ENCODE measurements around the gene PWWP2B. TPM values are rescaled to one million over a fixed set of nuclear protein-coding genes. Genes with fewer than 3 reads are reported as not detected.

Gene PWWP2B
- total and polyA plus RNA-seq, 2 experiments from 2014 or later = 2.3 to 12.8 TPM

- ATAC-seq = peak; percentile 49
- H3K27ac ChIP-seq (ENCODE audit: low read depth) = no peak overlapping the region
- H3K9me2 ChIP-seq (ENCODE audit: insufficient read depth) = no peaks in the 10 kb centered on the region
- H3K79me2 ChIP-seq (replicated peaks; ENCODE audit: insufficient read depth) = no peaks in the 10 kb centered on the region
- no peak for TF ChIP-seq ZNF462 (CRISPR knock-in tag; IDR thresholded peaks at IDR 0.05)
- TF ChIP-seq CTCF (conservative IDR thresholded peaks at IDR 0.05; ENCODE audit: low read depth in 2 of 2) = peak; percentile 53 to 61
- no peak for TF ChIP-seq CREB1 (CRISPR knock-in tag; IDR thresholded peaks at IDR 0.05; ENCODE audit: low read depth)
- no peak overlapping the region for H3K4me3 ChIP-seq
- H3K36me3 ChIP-seq (ENCODE audit: insufficient read depth) = no peaks in the 10 kb centered on the region
- Mint-ChIP-seq H3K36me3 (ENCODE audit: low read depth) (no peaks in the 10 kb centered on the region), H3K27me3 (ENCODE audit: insufficient read depth, low read depth, poor library complexity) (peaks cover 10% of the 10 kb centered on the region), H3K27ac (no peak overlapping the region), H3K9me3 (no peaks in the 10 kb centered on the region), H3K4me3 (no peak overlapping the region), H3K4me1 (peaks cover 31% of the 10 kb centered on the region)
- no peaks in the 10 kb centered on the region for H3F3A ChIP-seq (replicated peaks; ENCODE audit: low read depth)
- no peaks in the 10 kb centered on the region for H4K20me1 ChIP-seq (replicated peaks; ENCODE audit: insufficient read depth)
- DNase-seq (ENCODE audit: low spot score) = peak; percentile 64
- no peaks in the 10 kb centered on the region for H3K27me3 ChIP-seq (ENCODE audit: insufficient read depth)
- H3K4me2 ChIP-seq = no peak overlapping the region
- no peaks in the 10 kb centered on the region for H3K4me1 ChIP-seq (ENCODE audit: insufficient read depth)
- H2AFZ ChIP-seq = no peak overlapping the region
These were observed 25.3 kb upstream of the PWWP2B start for GRCh38 chr10:132371641-132372081.
